GM23338 (cell line): ENCODE results near the gene WNT6. TPM values are rescaled to one million over a fixed set of nuclear protein-coding genes. Genes with fewer than 3 reads are reported as not detected.

Source experiments
- ATAC-seq: fragments of 200-7000 bp; cut with Tn5 transposase; 3 replicates; pipeline ENCODE4 v1.9.1; 2020
- DNase-seq: peaks from one replicate; pipeline ENCODE4 v3.0.0-alpha.2; 2015; ENCODE audit warnings: low spot score
- H2AFZ ChIP-seq: fragments of 200-600 bp; sonication (generic); 2 replicates; pipeline ENCODE4 v1.8.0; 2016; ENCODE audit warnings: antibody characterized with exemption, mild to moderate bottlenecking, moderate library complexity
- H3F3A ChIP-seq: fragments of 200-600 bp; sonication (generic); replicated peaks from 2 replicates; pipeline ENCODE4 v1.8.0; 2017; ENCODE audit warnings: antibody characterized with exemption, mixed run types, low read depth
- H3K27ac ChIP-seq: fragments of 200-600 bp; sonication (generic); 2 replicates; pipeline ENCODE4 v1.6.1; 2016; ENCODE audit warnings: low read depth
- H3K27me3 ChIP-seq: fragments of 200-600 bp; sonication (generic); 2 replicates; pipeline ENCODE4 v1.8.0; 2016; ENCODE audit warnings: mild to moderate bottlenecking, mixed run types, moderate library complexity; ENCODE audit not compliant: insufficient read depth
- H3K36me3 ChIP-seq: fragments of 200-600 bp; sonication (generic); 2 replicates; pipeline ENCODE4 v1.8.0; 2016; ENCODE audit warnings: mild to moderate bottlenecking; ENCODE audit not compliant: insufficient read depth
- H3K4me1 ChIP-seq: fragments of 200-600 bp; sonication (generic); 2 replicates; pipeline ENCODE4 v1.8.0; 2016; ENCODE audit warnings: mild to moderate bottlenecking, moderate library complexity; ENCODE audit not compliant: insufficient read depth
- H3K4me2 ChIP-seq: fragments of 200-600 bp; sonication (generic); 2 replicates; pipeline ENCODE4 v1.7.1; 2017; ENCODE audit warnings: mixed run types
- H3K4me3 ChIP-seq: fragments of 200-600 bp; sonication (generic); 2 replicates; pipeline ENCODE4 v1.6.1; 2016; ENCODE audit warnings: mixed run types
- H3K79me2 ChIP-seq: fragments of 200-600 bp; sonication (generic); replicated peaks from 2 replicates; pipeline ENCODE4 v1.8.0; 2017; ENCODE audit warnings: mild to moderate bottlenecking; ENCODE audit not compliant: insufficient read depth
- H3K9me2 ChIP-seq: fragments of 200-600 bp; sonication (generic); 2 replicates; pipeline ENCODE4 v1.8.0; 2017; ENCODE audit not compliant: insufficient read depth
- H4K20me1 ChIP-seq: fragments of 200-600 bp; sonication (generic); replicated peaks from 2 replicates; pipeline ENCODE4 v1.8.0; 2017; ENCODE audit warnings: mild to moderate bottlenecking; ENCODE audit not compliant: insufficient read depth
- H3K27ac Mint-ChIP-seq: 2 replicates; pipeline ENCODE4 v1.8.0; 2020; ENCODE audit warnings: inconsistent platforms, mild to moderate bottlenecking, moderate library complexity, mixed read lengths
- H3K27me3 Mint-ChIP-seq: 3 replicates; pipeline ENCODE4 v1.8.0; 2022; ENCODE audit warnings: low read depth, mild to moderate bottlenecking, moderate library complexity, mixed read lengths, inconsistent platforms; ENCODE audit not compliant: insufficient read depth, poor library complexity
- H3K36me3 Mint-ChIP-seq: 3 replicates; pipeline ENCODE4 v1.8.0; 2021; ENCODE audit warnings: low read depth, mild to moderate bottlenecking, inconsistent platforms, moderate library complexity, mixed read lengths
- H3K4me1 Mint-ChIP-seq: 3 replicates; pipeline ENCODE4 v1.8.0; 2020; ENCODE audit warnings: mild to moderate bottlenecking, inconsistent platforms, mixed read lengths
- H3K4me3 Mint-ChIP-seq: 3 replicates; pipeline ENCODE4 v1.8.0; 2021; ENCODE audit warnings: moderate library complexity, mild to moderate bottlenecking, inconsistent platforms, mixed read lengths
- H3K9me3 Mint-ChIP-seq: 3 replicates; pipeline ENCODE4 v1.8.0; 2020; ENCODE audit warnings: moderate library complexity, mild to moderate bottlenecking, inconsistent platforms, mixed read lengths
- CREB1 ChIP-seq: fragments of 250-450 bp; sonication (Bioruptor Pico); IDR thresholded peaks from 2 replicates; pipeline ENCODE4 v1.5.0; 2020; ENCODE audit warnings: low read depth, mild to moderate bottlenecking, moderate library complexity
- EZH2 ChIP-seq: fragments of 200-600 bp; sonication (generic); IDR thresholded peaks from one replicate; pipeline ENCODE4 v1.8.0; 2017; ENCODE audit warnings: antibody characterized with exemption, mild to moderate bottlenecking, low read depth; ENCODE audit not compliant: unreplicated experiment
- EZH2phosphoT487 ChIP-seq: fragments of 200-600 bp; sonication (generic); IDR thresholded peaks from one replicate; pipeline ENCODE4 v1.8.1; 2018; ENCODE audit warnings: antibody characterized with exemption; ENCODE audit not compliant: unreplicated experiment
- STAT1 ChIP-seq: IDR thresholded peaks from one replicate; pipeline ENCODE4 v1.6.1; 2016; ENCODE audit warnings: antibody characterized with exemption; ENCODE audit not compliant: unreplicated experiment
- polyA plus RNA-seq: library from polyadenylated mRNA; unstranded; fragments of >200 nt; fragmentation: Nextera tagmentation; extraction: Ambion mirVana; gene quantifications from 2 replicates; pipeline ENCODE4 v1.2.1, GENCODE V29; 2016
- total RNA-seq: library from RNA; depleted of rRNA; stranded (reverse); fragments of >200 nt; shearing (Covaris generic); gene quantifications from 2 replicates; pipeline ENCODE4 v1.2.3, GENCODE V29; 2014
- TF ChIP-seq, protein P1 (sequence below), 2 experiments: fragments of 200-600 bp in 1 of 2; sonication (generic) in 1 of 2; conservative IDR thresholded peaks; 2 replicates each; pipeline versions ENCODE4 v1.5.1 to v1.6.1; 2016 to 2017; ENCODE audit warnings: antibody characterized with exemption in 2 of 2, low read depth in 2 of 2, mild to moderate bottlenecking in 2 of 2, moderate library complexity in 1 of 2
- TF ChIP-seq, protein P2 (sequence below): IDR thresholded peaks from one replicate; pipeline ENCODE4 v1.6.1; 2018; ENCODE audit warnings: antibody characterized with exemption; ENCODE audit not compliant: unreplicated experiment

WNT6 gene
- total and polyA plus RNA-seq, 2 experiments from 2014 or later, result not detected

DNA sequence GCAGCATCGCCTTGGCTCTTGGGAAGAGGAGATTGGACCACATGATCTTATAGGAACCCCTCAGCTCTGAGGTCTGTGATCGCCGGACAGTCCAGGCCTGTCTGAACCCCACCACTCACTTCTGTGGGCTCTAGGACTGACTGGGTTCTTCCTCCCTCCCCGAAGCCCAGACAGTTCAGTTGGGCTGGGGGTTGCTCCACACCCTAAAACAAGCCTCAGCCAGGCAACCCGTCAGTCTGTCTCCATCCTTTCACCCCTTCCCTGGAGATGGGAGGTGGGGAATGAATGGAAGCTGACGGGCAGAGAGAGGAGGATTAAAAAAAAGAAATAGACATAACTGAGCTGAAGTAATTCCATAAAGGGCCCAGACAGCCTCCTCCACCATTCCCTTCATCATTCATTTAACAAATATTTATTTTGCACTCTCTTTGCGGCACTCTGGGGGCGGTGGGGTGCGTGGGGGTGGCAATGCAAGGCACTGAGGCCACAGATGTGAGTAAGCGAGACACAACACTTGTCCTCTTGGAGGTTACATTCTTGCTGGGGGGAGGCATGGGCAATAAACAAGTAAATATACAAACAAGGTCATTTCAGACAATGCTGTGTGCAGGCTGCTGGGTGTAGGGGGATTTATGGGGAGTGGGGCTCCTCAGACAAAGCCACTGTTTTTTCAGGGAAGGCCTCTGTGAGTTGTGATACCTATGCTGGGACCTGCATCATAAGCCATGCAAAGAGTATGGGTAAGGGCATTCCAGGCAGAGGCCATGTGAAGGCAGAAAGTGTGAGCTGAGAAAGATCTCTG, 33.9 kb downstream of the WNT6 start:
- H3K27me3 Mint-ChIP-seq, result peaks cover 97% of the 10 kb centered on the region
- peak overlapping the region; percentile 52 for H3K4me3 ChIP-seq
- H3K4me2 ChIP-seq, result peak overlapping the region; percentile 80
- H3K27ac ChIP-seq, result no peak overlapping the region
- H2AFZ ChIP-seq, result peak overlapping the region; percentile 94
- no peaks in the 10 kb centered on the region for H3K36me3 ChIP-seq
- H3K27me3 ChIP-seq, result peaks cover 100% of the 10 kb centered on the region
- peaks cover 27% of the 10 kb centered on the region for H3K4me1 ChIP-seq
- ATAC-seq, result no peak
- no peak overlapping the region for H3K27ac Mint-ChIP-seq
- H3K4me3 Mint-ChIP-seq, result peak overlapping the region; percentile 60
- H3K79me2 ChIP-seq, result no peaks in the 10 kb centered on the region
- no peak for DNase-seq
- no peaks in the 10 kb centered on the region for H3K9me2 ChIP-seq
- peaks cover 15% of the 10 kb centered on the region for H4K20me1 ChIP-seq
- no peaks in the 10 kb centered on the region for H3F3A ChIP-seq
- no peaks in the 10 kb centered on the region; the same call in 1 of the 3 replicates for H3K9me3 Mint-ChIP-seq
- peaks cover 1% of the 10 kb centered on the region; the same call in 1 of the 3 replicates for H3K36me3 Mint-ChIP-seq
- H3K4me1 Mint-ChIP-seq, result peaks cover 35% of the 10 kb centered on the region
- TF ChIP-seq CREB1 (CRISPR knock-in tag) (no peak), EZH2 (peak; percentile 53)

DNA sequence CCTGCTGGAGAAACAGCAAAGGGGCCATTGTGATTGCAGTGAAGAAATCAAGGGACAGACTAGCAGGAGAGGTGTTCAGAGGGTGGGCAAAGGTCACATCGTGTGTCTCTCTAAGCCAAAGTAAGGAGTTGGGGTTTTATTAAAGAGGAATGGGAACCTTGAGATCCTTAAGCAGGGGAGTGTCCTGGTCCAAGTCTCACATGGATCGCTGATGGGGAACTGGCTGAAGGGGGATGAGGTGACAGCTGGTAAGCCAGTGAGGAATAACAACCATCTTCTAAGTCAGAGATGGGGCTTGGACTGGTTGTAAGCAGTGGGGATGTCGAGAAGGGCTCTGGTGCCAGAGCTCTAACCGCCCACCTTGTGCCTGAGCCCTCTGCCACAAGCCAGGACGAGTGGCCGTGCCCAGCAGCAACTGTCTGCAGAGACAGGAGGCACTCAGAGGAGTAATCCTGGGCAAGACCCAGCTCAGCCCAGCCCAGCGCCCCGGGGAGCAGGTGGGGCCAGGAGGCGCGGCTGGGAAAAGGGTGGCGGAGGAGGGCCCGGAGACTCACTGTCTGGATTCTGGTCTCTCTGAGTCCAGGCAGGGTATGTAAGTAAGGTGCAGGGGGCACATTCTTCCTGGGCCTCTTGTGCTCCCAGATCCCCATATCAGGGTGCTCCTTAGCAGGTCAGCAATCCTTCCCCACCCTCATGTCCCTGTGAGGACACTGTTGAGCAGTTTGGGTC, 34.7 kb downstream of the WNT6 start:
- Histone ChIP-seq H3K27me3 (peaks cover 100% of the 10 kb centered on the region), H3K4me3 (no peak overlapping the region), H3K4me2 (no peak overlapping the region), H3K27ac (no peak overlapping the region), H3K4me1 (peaks cover 27% of the 10 kb centered on the region), H4K20me1 (peaks cover 15% of the 10 kb centered on the region), H3F3A (no peaks in the 10 kb centered on the region), H2AFZ (no peak overlapping the region), H3K9me2 (no peaks in the 10 kb centered on the region), H3K36me3 (no peaks in the 10 kb centered on the region), H3K79me2 (no peaks in the 10 kb centered on the region)
- no peak overlapping the region for H3K27ac Mint-ChIP-seq
- peaks cover 3% of the 10 kb centered on the region; the same call in 1 of the 3 replicates for H3K36me3 Mint-ChIP-seq
- peaks cover 99% of the 10 kb centered on the region for H3K27me3 Mint-ChIP-seq
- DNase-seq (no peak), ATAC-seq (no peak)
- TF ChIP-seq, protein P1, sequence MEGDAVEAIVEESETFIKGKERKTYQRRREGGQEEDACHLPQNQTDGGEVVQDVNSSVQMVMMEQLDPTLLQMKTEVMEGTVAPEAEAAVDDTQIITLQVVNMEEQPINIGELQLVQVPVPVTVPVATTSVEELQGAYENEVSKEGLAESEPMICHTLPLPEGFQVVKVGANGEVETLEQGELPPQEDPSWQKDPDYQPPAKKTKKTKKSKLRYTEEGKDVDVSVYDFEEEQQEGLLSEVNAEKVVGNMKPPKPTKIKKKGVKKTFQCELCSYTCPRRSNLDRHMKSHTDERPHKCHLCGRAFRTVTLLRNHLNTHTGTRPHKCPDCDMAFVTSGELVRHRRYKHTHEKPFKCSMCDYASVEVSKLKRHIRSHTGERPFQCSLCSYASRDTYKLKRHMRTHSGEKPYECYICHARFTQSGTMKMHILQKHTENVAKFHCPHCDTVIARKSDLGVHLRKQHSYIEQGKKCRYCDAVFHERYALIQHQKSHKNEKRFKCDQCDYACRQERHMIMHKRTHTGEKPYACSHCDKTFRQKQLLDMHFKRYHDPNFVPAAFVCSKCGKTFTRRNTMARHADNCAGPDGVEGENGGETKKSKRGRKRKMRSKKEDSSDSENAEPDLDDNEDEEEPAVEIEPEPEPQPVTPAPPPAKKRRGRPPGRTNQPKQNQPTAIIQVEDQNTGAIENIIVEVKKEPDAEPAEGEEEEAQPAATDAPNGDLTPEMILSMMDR (conservative IDR thresholded peaks at IDR 0.05; ENCODE audit: low read depth in 2 of 2), result no peak
- peak; percentile 19 for TF ChIP-seq EZH2
- peaks cover 37% of the 10 kb centered on the region for H3K4me1 Mint-ChIP-seq
- peak overlapping the region; percentile 60; the same call in 1 of the 3 replicates for H3K4me3 Mint-ChIP-seq
- no peaks in the 10 kb centered on the region; the same call in 1 of the 3 replicates for H3K9me3 Mint-ChIP-seq

DNA sequence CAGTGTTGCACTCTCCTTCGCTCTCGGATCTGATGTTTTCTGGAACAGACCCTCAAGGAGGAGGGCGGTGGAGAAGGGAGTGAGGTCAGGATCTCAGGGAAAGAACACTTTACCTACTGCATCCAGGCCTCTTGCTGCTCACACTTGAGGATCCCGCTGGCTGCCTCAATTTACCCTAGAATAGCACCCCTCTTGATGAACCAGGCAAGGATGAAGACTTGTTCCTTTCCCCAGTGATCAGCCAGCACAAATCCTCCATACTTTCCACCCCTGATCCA, 35.2 kb downstream of the WNT6 start:
- Mint-ChIP-seq H3K36me3 (peaks cover 3% of the 10 kb centered on the region; the same call in 1 of the 3 replicates), H3K27me3 (peaks cover 99% of the 10 kb centered on the region), H3K9me3 (no peaks in the 10 kb centered on the region; the same call in 1 of the 3 replicates), H3K27ac (no peak overlapping the region), H3K4me1 (peaks cover 37% of the 10 kb centered on the region), H3K4me3 (no peak overlapping the region; the same call in 2 of the 3 replicates)
- Histone ChIP-seq H3F3A (no peaks in the 10 kb centered on the region), H3K36me3 (no peaks in the 10 kb centered on the region), H3K79me2 (no peaks in the 10 kb centered on the region), H3K4me2 (0 out of 2 replicates have a peak overlapping the region, but pooled peaks have one; percentile 57), H3K4me1 (peaks cover 27% of the 10 kb centered on the region), H3K9me2 (no peaks in the 10 kb centered on the region), H4K20me1 (peaks cover 15% of the 10 kb centered on the region), H3K4me3 (0 out of 2 replicates have a peak overlapping the region, but pooled peaks have one; percentile 28), H3K27ac (no peak overlapping the region), H3K27me3 (peaks cover 100% of the 10 kb centered on the region), H2AFZ (no peak overlapping the region)
- DNase-seq, result no peak
- ATAC-seq, result no peak
- TF ChIP-seq, protein P2, sequence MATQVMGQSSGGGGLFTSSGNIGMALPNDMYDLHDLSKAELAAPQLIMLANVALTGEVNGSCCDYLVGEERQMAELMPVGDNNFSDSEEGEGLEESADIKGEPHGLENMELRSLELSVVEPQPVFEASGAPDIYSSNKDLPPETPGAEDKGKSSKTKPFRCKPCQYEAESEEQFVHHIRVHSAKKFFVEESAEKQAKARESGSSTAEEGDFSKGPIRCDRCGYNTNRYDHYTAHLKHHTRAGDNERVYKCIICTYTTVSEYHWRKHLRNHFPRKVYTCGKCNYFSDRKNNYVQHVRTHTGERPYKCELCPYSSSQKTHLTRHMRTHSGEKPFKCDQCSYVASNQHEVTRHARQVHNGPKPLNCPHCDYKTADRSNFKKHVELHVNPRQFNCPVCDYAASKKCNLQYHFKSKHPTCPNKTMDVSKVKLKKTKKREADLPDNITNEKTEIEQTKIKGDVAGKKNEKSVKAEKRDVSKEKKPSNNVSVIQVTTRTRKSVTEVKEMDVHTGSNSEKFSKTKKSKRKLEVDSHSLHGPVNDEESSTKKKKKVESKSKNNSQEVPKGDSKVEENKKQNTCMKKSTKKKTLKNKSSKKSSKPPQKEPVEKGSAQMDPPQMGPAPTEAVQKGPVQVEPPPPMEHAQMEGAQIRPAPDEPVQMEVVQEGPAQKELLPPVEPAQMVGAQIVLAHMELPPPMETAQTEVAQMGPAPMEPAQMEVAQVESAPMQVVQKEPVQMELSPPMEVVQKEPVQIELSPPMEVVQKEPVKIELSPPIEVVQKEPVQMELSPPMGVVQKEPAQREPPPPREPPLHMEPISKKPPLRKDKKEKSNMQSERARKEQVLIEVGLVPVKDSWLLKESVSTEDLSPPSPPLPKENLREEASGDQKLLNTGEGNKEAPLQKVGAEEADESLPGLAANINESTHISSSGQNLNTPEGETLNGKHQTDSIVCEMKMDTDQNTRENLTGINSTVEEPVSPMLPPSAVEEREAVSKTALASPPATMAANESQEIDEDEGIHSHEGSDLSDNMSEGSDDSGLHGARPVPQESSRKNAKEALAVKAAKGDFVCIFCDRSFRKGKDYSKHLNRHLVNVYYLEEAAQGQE, result no peak
- TF ChIP-seq STAT1 (no peak), EZH2phosphoT487 (no peak)
